ENCODE results near the gene SS18.

Gene SS18

DNA sequence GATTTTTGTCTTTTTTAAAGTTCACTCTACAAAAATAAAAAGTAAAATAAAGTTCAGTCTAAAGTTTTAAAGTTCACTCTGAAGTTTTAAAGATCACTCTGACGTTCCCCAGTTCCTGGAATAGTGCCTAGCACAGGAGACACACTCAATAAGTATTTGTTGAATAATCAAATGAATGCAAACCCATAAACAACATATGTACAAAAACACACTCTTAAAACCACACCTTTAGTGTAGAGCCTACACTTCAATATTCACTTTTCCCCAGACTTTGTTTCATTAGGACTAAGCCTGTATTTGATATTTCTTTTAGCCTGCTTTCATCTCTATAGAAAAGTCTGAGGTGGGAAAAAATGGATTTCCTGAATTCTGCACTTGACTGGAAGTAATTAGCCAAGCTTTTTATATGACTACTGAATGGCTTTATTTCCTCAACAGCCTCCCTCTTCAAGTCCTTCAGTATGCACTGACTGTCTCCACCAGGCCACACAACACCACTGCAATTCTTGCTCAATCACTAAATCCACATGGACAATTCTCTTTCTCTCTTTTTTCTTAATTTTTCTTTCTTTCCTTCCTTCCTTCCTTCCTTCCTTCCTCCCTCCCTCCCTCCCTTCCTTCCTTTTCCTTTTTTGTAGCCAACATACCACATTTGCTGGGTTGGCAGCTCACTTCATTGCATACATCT is 104.6 kb downstream of the SS18 start:
- no peak for TF ChIP-seq FOXP2 (optimal IDR thresholded peaks at IDR 0.05; ENCODE audit: borderline replicate concordance, extremely low read depth, extremely low read length, insufficient read depth)
- no peak for TF ChIP-seq TAF1 (IDR thresholded peaks at IDR 0.05; ENCODE audit: borderline replicate concordance, insufficient read depth, low read length)
- TF ChIP-seq REST (IDR thresholded peaks at IDR 0.05; ENCODE audit: insufficient read depth in 1 of 2, low read depth in 2 of 2, low read length in 2 of 2) = no peak
- TF ChIP-seq SIN3A (IDR thresholded peaks at IDR 0.05; ENCODE audit: borderline replicate concordance, insufficient read depth, low read length) = no peak

- TF ChIP-seq TAF1 (IDR thresholded peaks at IDR 0.05; ENCODE audit: borderline replicate concordance, insufficient read depth, low read length) (no peak), POLR2AphosphoS5 (IDR thresholded peaks at IDR 0.05; ENCODE audit: low read depth, low read length) (no peak), SIN3A (IDR thresholded peaks at IDR 0.05; ENCODE audit: borderline replicate concordance, insufficient read depth, low read length) (no peak), FOXP2 (optimal IDR thresholded peaks at IDR 0.05; ENCODE audit: borderline replicate concordance, extremely low read depth, extremely low read length, insufficient read depth) (no peak), REST (IDR thresholded peaks at IDR 0.05; ENCODE audit: insufficient read depth in 1 of 2, low read depth in 2 of 2, low read length in 2 of 2) (no peak)
Observed at GRCh38 chr18:25983730-25984129, 106.7 kb downstream of the SS18 start.

- no peak for TF ChIP-seq SIN3A (IDR thresholded peaks at IDR 0.05; ENCODE audit: borderline replicate concordance, insufficient read depth, low read length)
- no peak for TF ChIP-seq REST (IDR thresholded peaks at IDR 0.05; ENCODE audit: insufficient read depth in 1 of 2, low read depth in 2 of 2, low read length in 2 of 2)
- no peak for TF ChIP-seq FOXP2 (optimal IDR thresholded peaks at IDR 0.05; ENCODE audit: borderline replicate concordance, extremely low read depth, extremely low read length, insufficient read depth)
- no peak for TF ChIP-seq TAF1 (IDR thresholded peaks at IDR 0.05; ENCODE audit: borderline replicate concordance, insufficient read depth, low read length)
- TF ChIP-seq POLR2AphosphoS5 (IDR thresholded peaks at IDR 0.05; ENCODE audit: low read depth, low read length) = no peak
Observed at GRCh38 chr18:25982961-25983360, 107.5 kb downstream of the SS18 start.

DNA sequence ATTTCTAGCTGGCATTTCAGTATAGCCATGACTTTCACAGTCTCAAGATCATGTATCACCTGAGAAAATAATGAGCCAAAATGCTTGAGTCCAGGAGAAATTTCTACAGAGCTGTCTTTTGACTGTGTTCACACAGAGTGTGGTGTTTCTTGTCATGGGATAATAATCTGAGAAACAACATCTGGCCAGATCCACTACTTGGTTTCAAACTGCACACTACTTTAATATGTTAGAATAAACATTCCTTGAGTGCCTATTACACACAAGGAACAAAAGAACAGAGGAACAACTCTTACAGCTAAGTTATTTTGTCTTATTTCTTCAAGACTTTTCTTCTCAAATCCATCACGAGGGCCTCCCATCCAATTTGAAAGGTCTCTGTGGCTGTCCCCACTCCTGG is 108.3 kb downstream of the SS18 start:
- TF ChIP-seq POLR2AphosphoS5 (IDR thresholded peaks at IDR 0.05; ENCODE audit: low read depth, low read length) (no peak), TAF1 (IDR thresholded peaks at IDR 0.05; ENCODE audit: borderline replicate concordance, insufficient read depth, low read length) (no peak), REST (IDR thresholded peaks at IDR 0.05; ENCODE audit: insufficient read depth in 1 of 2, low read depth in 2 of 2, low read length in 2 of 2) (no peak), SIN3A (IDR thresholded peaks at IDR 0.05; ENCODE audit: borderline replicate concordance, insufficient read depth, low read length) (no peak)
